ENCODE data around the gene GLG1. TPM values are rescaled to one million over a fixed set of nuclear protein-coding genes. Genes with fewer than 3 reads are reported as not detected.

GLG1 gene
- total RNA-seq, 3 donors from 2014 or later (not counting 1 experiment from before 2014, with no cell fraction given): 184 to 225 (median 188) TPM

GRCh38 chr16:74651841-74652240 is 44.9 kb upstream of the GLG1 start:
- Histone ChIP-seq H3K4me3 (ENCODE audit: low read length) (no peak overlapping the region), H3K36me3 (ENCODE audit: control insufficient read depth, insufficient read depth, low read length) (peaks cover 48% of the 10 kb centered on the region), H3K27me3 (ENCODE audit: control insufficient read depth, insufficient read depth, low read length) (no peaks in the 10 kb centered on the region), H3K4me1 (ENCODE audit: control insufficient read depth, insufficient read depth, low read length) (no peaks in the 10 kb centered on the region), H3K27ac (ENCODE audit: low read length) (no peak overlapping the region), H3K9me3 (ENCODE audit: control insufficient read depth, insufficient read depth, low read length) (no peaks in the 10 kb centered on the region)
- peaks cover 7% of the 10 kb centered on the region for H3K36me3 Mint-ChIP-seq
- WGBS (ENCODE audit: insufficient coverage): 95% methylated on average over 2 of the region's 2 CpGs
- H3K27ac Mint-ChIP-seq: peak overlapping the region; percentile 36 to 65
- no peak for TF ChIP-seq CTCF (IDR thresholded peaks at IDR 0.05)
- H3K9me3 Mint-ChIP-seq: no peaks in the 10 kb centered on the region
- intact Hi-C loops (cut with micrococcal nuclease): no loop called here
- H3K4me1 Mint-ChIP-seq: peaks cover 26 to 36% of the 10 kb centered on the region in 2 donors
- no peak for ATAC-seq
- no peak overlapping the region for H3K4me3 Mint-ChIP-seq
- no peaks in the 10 kb centered on the region for H3K27me3 Mint-ChIP-seq (ENCODE audit: low read depth in 2 of 2)
- no peak for DNase-seq

GRCh38 chr16:74650966-74651567 is 44.2 kb upstream of the GLG1 start:
- peaks cover 49% of the 10 kb centered on the region for H3K36me3 ChIP-seq (ENCODE audit: control insufficient read depth, insufficient read depth, low read length)
- 83% methylated on average over 5 of the region's 6 CpGs for WGBS (ENCODE audit: insufficient coverage)
- ATAC-seq: no peak

GRCh38 chr16:74649839-74650504 is 43.1 kb upstream of the GLG1 start:
- intact Hi-C loops (cut with micrococcal nuclease): no loop called here

More at GRCh38 chr16:74650966-74651567, 44.2 kb upstream of the GLG1 start:
- Mint-ChIP-seq H3K36me3 (peaks cover 7% of the 10 kb centered on the region), H3K4me1 (peaks cover 23 to 34% of the 10 kb centered on the region in 2 donors), H3K9me3 (no peaks in the 10 kb centered on the region), H3K4me3 (no peak overlapping the region), H3K27ac (peak overlapping the region in 1 of 2 donors; percentile 65), H3K27me3 (ENCODE audit: low read depth in 2 of 2) (no peaks in the 10 kb centered on the region)
- peak; percentile 56 for TF ChIP-seq CTCF (IDR thresholded peaks at IDR 0.05)
- H3K9me3 ChIP-seq (ENCODE audit: control insufficient read depth, insufficient read depth, low read length): no peaks in the 10 kb centered on the region
- peak in 1 of 2 donors; percentile 40 for DNase-seq
- no peaks in the 10 kb centered on the region for H3K27me3 ChIP-seq (ENCODE audit: control insufficient read depth, insufficient read depth, low read length)
- intact Hi-C loops (cut with micrococcal nuclease): no loop called here
- H3K27ac ChIP-seq (ENCODE audit: low read length): no peak overlapping the region
- no peak overlapping the region for H3K4me3 ChIP-seq (ENCODE audit: low read length)
- no peaks in the 10 kb centered on the region for H3K4me1 ChIP-seq (ENCODE audit: control insufficient read depth, insufficient read depth, low read length)

More at GRCh38 chr16:74649839-74650504, 43.1 kb upstream of the GLG1 start:
- DNase-seq (no peak), ATAC-seq (no peak)
- Mint-ChIP-seq H3K4me1 (peaks cover 23 to 27% of the 10 kb centered on the region in 2 donors), H3K27me3 (ENCODE audit: low read depth in 2 of 2) (no peaks in the 10 kb centered on the region), H3K27ac (no peak overlapping the region), H3K4me3 (no peak overlapping the region), H3K9me3 (no peaks in the 10 kb centered on the region), H3K36me3 (peaks cover 7% of the 10 kb centered on the region)
- Histone ChIP-seq H3K4me3 (ENCODE audit: low read length) (no peak overlapping the region), H3K36me3 (ENCODE audit: control insufficient read depth, insufficient read depth, low read length) (peaks cover 48% of the 10 kb centered on the region), H3K9me3 (ENCODE audit: control insufficient read depth, insufficient read depth, low read length) (no peaks in the 10 kb centered on the region), H3K27me3 (ENCODE audit: control insufficient read depth, insufficient read depth, low read length) (no peaks in the 10 kb centered on the region), H3K4me1 (ENCODE audit: control insufficient read depth, insufficient read depth, low read length) (no peaks in the 10 kb centered on the region), H3K27ac (ENCODE audit: low read length) (no peak overlapping the region)
- TF ChIP-seq CTCF (IDR thresholded peaks at IDR 0.05): no peak
- WGBS (ENCODE audit: insufficient coverage): no CpG with 5 or more reads among the region's 1 CpG

Data from natural killer cell (primary cell).